NCI-H2107 (cell line): ENCODE data around the gene PCDHGA9.
"Not testable (repeated sequence)": the region's sequence is repeated elsewhere in the genome, so short reads cannot be mapped to it uniquely, and the experiment has no call there.

Experiments used
- DNase-seq: peaks from one replicate; lab custom pipeline; 2025; lab: John Stamatoyannopoulos, UW

The PCDHGA9 gene

DNA sequence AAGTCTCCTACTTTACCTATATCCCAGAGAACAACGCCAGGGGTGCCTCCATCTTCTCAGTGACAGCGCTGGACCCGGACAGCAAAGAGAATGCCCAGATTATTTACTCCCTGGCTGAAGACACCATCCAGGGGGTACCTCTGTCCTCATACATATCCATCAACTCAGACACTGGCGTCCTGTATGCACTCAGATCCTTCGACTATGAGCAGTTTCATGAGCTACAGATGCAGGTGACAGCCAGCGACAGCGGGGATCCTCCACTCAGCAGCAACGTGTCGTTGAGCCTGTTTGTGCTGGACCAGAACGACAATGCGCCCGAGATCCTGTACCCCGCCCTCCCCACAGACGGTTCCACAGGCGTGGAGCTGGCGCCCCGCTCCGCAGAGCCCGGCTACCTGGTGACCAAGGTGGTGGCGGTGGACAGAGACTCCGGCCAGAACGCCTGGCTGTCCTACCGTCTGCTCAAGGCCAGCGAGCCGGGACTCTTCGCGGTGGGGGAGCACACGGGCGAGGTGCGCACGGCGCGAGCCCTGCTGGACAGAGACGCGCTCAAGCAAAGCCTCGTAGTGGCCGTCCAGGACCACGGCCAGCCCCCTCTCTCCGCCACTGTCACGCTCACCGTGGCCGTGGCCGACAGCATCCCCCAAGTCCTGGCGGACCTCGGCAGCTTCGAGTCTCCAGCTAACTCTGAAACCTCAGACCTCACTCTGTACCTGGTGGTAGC is 12.1 kb downstream of the PCDHGA9 start:
- not testable (repeated sequence) for DNase-seq

DNA sequence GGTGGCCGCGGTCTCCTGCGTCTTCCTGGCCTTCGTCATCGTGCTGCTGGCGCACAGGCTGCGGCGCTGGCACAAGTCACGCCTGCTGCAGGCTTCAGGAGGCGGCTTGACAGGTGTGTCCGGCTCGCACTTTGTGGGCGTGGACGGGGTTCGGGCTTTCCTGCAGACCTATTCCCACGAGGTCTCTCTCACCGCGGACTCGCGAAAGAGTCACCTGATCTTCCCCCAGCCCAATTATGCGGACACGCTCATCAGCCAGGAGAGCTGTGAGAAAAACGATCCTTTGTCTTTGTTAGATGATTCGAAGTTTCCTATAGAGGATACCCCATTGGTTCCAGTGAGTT is 12.7 kb downstream of the PCDHGA9 start:
- DNase-seq, result not testable (repeated sequence)

DNA sequence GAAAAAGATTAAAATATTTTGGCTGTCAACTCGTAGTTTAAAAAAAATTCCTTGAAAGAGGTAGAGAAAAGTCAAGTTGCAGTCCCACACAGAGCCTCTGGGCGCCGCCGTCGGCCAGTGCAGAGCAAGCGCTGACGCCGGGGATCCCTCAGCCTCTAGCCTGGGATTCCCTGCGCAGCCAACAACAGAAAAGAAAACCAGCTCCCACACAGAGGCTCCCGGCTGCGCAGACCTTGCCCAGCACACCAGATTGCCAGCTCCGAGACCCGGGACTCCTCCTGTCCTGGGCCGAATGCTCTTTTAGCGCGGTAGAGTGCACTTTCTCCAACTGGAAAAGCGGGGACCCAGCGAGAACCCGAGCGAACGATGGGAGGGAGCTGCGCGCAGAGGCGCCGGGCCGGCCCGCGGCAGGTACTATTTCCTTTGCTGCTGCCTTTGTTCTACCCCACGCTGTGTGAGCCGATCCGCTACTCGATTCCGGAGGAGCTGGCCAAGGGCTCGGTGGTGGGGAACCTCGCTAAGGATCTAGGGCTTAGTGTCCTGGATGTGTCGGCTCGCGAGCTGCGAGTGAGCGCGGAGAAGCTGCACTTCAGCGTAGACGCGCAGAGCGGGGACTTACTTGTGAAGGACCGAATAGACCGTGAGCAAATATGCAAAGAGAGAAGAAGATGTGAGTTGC is 15.1 kb downstream of the PCDHGA9 start, which contains the start of gene PCDHGB7:
PCDHGB7 (plus strand) TSS at position 184 of the 679 bp plus-strand sequence; CDS start at position 367, 183 bp downstream.
- DNase-seq, result peak; percentile 26

DNA sequence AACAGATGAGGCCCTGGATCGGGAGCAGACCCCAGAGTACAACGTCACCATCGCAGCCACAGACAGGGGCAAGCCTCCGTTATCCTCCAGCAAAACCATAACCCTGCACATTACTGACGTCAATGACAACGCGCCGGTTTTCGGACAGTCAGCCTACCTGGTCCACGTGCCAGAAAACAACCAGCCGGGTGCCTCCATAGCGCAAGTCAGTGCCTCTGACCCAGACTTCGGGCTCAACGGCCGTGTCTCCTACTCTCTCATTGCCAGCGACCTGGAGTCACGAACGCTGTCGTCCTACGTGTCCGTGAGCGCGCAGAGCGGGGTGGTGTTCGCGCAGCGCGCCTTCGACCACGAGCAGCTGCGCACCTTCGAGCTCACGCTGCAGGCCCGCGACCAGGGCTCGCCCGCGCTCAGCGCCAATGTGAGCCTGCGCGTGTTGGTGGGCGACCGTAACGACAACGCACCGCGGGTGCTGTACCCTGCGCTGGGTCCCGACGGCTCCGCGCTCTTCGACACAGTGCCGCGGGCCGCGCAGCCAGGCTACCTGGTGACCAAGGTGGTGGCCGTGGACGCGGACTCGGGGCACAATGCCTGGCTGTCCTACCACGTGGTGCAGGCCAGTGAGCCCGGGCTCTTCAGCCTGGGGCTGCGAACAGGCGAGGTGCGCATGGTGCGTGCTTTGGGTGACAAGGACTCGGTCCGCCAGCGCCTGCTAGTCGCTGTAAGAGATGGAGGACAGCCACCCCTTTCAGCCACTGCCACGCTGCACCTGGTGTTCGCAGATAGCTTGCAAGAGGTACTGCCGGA is 16.7 kb downstream of the PCDHGA9 start:
- no peak for DNase-seq

DNA sequence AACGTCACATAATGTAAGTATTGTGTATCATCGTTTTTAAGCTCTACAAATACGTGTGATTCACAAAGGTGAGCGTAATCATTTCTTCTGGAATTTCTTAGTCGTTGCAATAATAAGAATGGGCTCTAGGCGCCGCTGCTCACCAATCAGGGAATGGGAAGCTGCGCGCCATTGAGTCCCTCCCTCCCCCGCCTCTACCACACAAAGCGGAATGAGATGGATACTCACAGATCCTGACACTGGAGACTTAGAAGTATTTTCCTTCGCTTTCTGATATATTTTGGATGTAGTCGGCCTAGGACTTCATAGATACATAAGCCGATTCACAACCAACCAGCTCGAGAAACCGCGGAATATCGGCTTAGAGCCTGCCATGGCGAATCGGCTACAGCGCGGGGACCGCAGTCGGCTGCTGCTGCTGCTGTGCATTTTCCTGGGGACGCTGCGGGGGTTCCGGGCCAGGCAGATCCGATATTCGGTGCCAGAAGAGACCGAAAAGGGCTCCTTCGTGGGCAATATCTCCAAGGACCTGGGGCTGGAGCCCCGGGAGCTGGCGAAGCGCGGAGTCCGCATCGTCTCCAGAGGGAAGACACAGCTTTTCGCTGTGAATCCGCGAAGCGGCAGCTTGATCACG is 18.4 kb downstream of the PCDHGA9 start, which contains the start of gene PCDHGA11:
PCDHGA11 (plus strand) TSS at position 197 of the 634 bp plus-strand sequence; CDS start at position 374, 177 bp downstream.
- no peak for DNase-seq

DNA sequence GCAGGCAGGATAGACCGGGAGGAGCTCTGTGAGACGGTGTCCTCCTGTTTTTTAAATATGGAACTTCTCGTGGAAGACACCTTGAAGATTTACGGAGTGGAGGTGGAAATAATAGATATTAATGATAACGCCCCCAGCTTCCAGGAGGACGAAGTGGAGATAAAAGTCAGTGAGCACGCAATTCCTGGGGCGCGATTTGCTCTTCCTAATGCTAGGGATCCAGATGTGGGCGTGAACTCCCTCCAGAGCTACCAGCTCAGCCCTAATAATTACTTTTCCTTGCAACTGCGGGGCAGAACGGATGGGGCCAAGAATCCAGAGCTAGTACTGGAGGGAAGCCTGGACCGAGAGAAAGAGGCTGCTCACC is 18.9 kb downstream of the PCDHGA9 start:
- DNase-seq, result no peak

DNA sequence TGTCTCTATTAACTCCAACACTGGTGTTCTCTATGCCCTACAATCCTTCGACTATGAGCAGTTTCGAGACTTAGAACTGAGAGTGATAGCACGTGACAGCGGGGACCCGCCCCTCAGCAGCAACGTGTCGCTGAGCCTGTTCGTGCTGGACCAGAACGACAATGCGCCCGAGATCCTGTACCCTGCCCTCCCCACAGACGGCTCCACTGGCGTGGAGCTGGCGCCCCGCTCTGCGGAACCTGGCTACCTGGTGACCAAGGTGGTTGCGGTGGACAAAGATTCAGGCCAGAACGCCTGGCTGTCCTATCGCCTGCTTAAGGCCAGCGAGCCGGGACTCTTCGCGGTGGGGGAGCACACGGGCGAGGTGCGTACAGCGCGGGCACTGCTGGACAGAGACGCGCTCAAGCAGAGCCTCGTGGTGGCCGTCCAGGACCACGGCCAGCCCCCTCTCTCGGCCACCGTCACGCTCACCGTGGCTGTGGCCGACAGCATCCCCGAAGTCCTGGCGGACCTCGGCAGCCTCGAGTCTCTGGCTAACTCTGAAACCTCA is 20.2 kb downstream of the PCDHGA9 start:
- no peak for DNase-seq

DNA sequence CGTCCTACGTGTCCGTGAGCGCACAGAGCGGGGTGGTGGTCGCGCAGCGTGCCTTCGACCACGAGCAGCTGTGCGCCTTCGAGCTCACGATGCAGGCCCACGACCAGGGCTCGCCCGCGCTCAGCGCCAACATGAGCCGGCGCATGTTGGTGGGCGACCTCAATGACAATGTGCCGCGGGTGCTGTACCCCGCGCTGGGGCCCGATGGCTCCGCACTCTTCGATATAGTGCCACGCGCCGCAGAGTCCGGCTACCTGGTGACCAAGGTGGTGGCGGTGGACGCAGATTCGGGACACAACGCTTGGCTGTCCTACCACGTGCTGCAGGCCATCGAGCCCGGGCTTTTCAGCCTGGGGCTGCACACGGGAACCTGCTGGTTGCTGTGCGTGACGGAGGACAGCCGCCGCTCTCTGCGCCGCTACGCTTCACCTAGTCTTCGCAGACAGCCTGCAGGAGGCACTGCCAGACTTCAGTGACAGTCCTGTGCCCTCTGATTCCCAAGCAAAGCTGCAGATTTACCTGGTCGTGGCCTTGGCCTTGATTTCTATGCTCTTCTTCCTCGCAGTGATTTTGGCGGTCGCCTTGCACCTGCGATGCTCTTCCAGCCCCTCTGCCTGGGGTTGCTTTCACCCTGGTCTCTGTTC is 25.3 kb downstream of the PCDHGA9 start:
- no peak for DNase-seq

DNA sequence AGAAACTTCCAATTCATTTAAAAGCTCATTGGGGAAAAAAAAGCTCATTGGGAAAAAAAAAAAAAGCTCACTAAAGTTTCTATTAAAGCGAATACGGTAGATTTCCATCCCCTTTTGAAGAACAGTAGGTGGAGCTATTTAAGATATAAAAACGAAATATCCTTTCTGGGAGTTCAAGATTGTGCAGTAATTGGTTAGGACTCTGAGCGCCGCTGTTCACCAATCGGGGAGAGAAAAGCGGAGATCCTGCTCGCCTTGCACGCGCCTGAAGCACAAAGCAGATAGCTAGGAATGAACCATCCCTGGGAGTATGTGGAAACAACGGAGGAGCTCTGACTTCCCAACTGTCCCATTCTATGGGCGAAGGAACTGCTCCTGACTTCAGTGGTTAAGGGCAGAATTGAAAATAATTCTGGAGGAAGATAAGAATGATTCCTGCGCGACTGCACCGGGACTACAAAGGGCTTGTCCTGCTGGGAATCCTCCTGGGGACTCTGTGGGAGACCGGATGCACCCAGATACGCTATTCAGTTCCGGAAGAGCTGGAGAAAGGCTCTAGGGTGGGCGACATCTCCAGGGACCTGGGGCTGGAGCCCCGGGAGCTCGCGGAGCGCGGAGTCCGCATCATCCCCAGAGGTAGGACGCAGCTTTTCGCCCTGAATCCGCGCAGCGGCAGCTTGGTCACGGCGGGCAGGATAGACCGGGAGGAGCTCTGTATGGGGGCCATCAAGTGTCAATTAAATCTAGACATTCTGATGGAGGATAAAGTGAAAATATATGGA is 27.9 kb downstream of the PCDHGA9 start, which contains the start of gene PCDHGA12:
PCDHGA12 (plus strand) TSS at position 176 of the 782 bp plus-strand sequence; CDS start at position 429, 253 bp downstream.
- DNase-seq, result no peak

DNA sequence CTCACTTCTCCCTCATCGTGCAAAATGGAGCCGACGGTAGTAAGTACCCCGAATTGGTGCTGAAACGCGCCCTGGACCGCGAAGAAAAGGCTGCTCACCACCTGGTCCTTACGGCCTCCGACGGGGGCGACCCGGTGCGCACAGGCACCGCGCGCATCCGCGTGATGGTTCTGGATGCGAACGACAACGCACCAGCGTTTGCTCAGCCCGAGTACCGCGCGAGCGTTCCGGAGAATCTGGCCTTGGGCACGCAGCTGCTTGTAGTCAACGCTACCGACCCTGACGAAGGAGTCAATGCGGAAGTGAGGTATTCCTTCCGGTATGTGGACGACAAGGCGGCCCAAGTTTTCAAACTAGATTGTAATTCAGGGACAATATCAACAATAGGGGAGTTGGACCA is 28.7 kb downstream of the PCDHGA9 start:
- DNase-seq, result no peak

DNA sequence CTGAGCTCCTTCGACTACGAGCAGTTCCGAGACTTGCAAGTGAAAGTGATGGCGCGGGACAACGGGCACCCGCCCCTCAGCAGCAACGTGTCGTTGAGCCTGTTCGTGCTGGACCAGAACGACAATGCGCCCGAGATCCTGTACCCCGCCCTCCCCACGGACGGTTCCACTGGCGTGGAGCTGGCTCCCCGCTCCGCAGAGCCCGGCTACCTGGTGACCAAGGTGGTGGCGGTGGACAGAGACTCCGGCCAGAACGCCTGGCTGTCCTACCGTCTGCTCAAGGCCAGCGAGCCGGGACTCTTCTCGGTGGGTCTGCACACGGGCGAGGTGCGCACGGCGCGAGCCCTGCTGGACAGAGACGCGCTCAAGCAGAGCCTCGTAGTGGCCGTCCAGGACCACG is 29.7 kb downstream of the PCDHGA9 start:
- not testable (repeated sequence) for DNase-seq

DNA sequence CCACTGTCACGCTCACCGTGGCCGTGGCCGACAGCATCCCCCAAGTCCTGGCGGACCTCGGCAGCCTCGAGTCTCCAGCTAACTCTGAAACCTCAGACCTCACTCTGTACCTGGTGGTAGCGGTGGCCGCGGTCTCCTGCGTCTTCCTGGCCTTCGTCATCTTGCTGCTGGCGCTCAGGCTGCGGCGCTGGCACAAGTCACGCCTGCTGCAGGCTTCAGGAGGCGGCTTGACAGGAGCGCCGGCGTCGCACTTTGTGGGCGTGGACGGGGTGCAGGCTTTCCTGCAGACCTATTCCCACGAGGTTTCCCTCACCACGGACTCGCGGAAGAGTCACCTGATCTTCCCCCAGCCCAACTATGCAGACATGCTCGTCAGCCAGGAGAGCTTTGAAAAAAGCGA is 30.1 kb downstream of the PCDHGA9 start:
- not testable (repeated sequence) for DNase-seq

DNA sequence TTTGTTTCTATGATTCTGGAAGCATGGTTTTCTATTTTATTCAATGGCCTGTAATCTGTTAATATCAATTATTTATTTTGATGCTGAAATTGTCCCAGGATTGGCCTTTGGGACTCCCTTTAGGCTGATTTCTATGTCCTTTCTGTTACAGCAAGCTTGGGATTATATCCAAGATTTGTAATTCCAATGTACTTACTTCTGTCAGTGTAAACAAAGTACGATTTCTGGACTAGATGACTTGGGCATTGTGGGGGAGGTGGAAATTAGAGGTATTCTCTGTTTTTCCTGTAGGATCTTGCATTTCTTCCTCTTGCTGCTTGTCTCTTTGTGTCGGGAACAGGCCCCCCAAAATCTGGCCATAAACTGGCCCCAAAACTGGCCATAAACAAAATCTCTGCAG is 31.4 kb downstream of the PCDHGA9 start:
- DNase-seq, result no peak

DNA sequence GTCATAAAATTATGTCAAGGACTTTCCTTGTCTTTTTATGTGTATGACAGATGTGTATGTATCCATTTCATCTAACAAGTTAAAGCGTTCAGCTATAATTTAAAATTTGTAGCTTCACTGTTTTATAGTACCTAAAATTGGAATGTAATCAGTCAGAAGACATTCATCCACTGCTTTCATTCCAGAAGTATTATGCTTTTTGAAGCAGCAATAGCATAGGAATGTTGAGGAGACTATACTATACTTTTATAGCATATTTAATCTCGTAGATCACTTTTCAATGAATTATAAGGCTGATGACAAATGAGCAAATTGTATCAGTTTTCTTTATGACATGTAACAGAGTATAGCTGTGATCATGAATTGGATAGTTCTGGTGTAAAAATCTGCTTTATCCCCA is 34.6 kb downstream of the PCDHGA9 start:
- DNase-seq, result no peak

DNA sequence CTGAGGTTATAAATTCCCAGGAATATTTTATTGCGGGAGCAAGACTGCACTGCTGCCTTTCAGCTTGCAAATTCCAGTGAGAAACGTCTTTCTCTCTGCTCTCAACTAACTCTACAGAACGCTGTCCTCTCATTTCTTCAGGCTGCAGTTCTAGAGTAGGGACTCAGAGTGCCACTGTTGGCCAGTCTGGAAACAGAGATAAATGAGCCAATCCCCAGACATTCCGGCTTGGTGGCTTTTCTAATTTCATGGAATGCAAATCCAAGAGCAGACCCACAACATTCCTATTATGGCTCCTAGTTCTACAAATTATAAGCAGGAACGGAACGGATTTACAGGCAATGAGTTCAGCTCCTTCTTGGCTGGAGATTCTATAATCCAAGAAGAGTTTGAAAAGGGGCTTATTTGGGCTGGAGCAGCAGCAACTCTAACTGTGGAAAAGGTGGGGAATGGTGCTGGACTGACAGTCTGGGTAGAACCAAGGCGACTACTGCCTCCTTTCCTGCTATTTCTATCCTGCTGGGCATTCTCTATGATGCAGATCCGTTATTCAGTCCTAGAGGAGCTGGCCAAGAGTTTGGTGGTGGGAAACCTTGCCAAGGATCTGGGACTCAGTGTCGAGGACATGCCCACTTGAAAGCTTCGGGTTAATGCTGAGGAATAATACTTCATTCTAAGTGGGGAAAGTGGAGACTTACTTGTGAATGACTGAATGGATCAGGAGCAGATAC is 37.0 kb downstream of the PCDHGA9 start:
- DNase-seq, result no peak

DNA sequence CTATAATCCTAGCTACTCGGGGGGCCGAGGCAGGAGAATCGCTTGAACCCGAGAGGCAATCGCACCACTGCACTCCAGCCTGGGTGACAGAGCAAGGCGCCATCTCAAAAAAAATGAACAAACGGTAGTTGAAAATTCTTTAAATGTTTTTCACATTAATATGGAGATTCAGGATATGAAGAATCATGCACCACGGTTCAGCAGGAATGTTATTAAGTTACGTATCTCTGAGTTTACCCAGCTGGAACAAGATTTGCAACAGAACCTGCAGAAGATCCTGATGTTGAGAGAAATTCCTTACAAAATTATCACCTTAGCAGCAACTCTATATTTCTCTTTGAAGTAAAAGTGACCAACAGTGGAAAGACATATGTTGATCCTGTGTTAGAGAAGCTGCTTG is 37.8 kb downstream of the PCDHGA9 start:
- DNase-seq, result no peak

DNA sequence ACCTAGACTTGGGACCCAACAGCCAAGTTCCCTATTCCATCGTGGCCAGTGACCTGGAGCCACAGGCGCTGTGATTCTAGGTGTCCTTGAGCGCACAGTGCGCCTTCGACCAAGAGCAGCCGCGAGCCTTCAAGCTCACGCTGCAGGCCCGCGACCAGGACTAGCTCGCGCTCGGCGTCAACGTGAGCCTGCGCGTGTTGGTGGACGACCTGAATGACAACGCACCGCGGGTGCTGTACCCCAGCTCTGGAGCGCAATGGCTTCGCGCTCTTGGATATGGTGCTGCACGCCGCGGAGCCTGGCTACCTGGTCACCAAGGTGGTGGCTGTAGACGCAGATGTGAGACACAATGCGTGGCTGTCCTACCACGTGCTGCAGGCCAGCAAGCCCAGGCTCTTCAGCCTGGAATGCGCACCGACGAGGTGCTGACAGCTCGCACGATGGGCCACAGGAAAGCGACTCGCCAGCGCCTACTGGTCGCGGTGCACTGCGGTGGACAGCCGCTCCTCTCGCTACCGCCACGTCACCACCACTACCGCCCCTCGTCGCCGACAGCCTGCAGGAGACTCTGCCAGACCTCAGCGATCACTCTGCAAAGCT is 39.1 kb downstream of the PCDHGA9 start:
- no peak for DNase-seq
